ENCODE measurements around the gene ABCA1. TPM values are rescaled to one million over a fixed set of nuclear protein-coding genes. Genes with fewer than 3 reads are reported as not detected.
"Not testable (repeated sequence)": the region's sequence is repeated elsewhere in the genome, so short reads cannot be mapped to it uniquely, and the experiment has no call there.

Gene ABCA1
- total RNA-seq, 2 experiments from 2014 or later = 4.5 to 5.2 TPM

- no peaks in the 10 kb centered on the region for H3K9me3 Mint-ChIP-seq (ENCODE audit: low read depth)
- intact Hi-C loops (cut with DNase I, micrococcal nuclease) = no loop called here
- peaks cover 11% of the 10 kb centered on the region for H3K4me1 Mint-ChIP-seq
- H3K4me3 Mint-ChIP-seq = no peak overlapping the region
- ChIA-PET CTCF (no interaction called here), POLR2A (no interaction called here)
- no peak for ATAC-seq
- H3K36me3 Mint-ChIP-seq (ENCODE audit: low read depth) = no peaks in the 10 kb centered on the region
- H3K27me3 Mint-ChIP-seq = no peaks in the 10 kb centered on the region
- H3K27ac Mint-ChIP-seq = no peak overlapping the region
- DNase-seq = no peak
Measured at GRCh38 chr9:104905153-104905901, 22.6 kb downstream of the ABCA1 start.

DNA sequence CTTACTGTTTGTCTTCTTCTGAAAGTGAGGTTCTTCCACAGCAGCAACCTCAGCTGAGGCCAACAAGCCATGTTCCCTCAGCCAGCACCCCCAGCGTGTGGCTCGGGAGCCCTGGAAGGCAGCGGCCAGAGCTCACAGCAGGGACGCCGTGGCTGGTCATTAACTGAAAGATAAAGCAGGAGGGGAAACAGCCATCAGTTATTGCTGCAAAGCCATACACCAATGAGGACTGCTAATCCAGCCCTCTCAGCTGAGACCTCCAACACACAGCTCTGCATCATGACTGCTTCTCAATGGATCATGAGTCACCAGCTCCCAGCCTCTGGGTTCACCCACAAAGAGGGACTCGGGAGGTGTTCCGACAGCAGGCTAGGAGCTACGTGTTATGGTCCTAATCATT, 24.3 kb downstream of the ABCA1 start:
- ATAC-seq = no peak
- peaks cover 8% of the 10 kb centered on the region for H3K4me1 Mint-ChIP-seq
- H3K36me3 Mint-ChIP-seq (ENCODE audit: low read depth) = no peaks in the 10 kb centered on the region
- ChIA-PET POLR2A (no interaction called here), CTCF (interaction anchor here (1.7 kb wide), 1 partner anchor 40 kb away, joined by 6 read pairs; no protein-coding TSS in a partner anchor)
- H3K9me3 Mint-ChIP-seq (ENCODE audit: low read depth) = no peaks in the 10 kb centered on the region
- no peaks in the 10 kb centered on the region for H3K27me3 Mint-ChIP-seq
- no peak overlapping the region for H3K4me3 Mint-ChIP-seq
- no peak for DNase-seq
- H3K27ac Mint-ChIP-seq = no peak overlapping the region
- intact Hi-C loops (cut with DNase I, micrococcal nuclease) = no loop called here

DNA sequence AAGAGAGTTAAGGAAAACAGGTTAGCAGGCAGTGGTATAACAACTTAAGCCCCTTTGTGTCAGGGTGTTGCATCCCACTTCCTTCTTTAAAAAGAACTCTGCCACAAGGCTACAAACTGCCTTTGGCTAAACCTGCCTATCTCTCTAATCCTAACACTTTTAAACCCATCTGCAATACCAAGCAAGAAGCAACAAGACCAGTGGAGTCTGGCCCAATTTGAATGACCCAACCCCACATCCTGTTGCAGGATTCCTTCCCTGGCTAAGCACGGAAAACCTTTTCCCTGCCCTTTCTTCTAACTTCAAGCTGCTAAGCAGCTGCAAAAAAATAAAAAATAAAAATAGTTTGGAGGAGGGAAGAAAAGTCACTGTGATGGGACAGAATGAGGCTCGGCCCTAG, 27.1 kb downstream of the ABCA1 start:
- ATAC-seq (no peak), DNase-seq (no peak)
- H3K9me3 Mint-ChIP-seq (ENCODE audit: low read depth) = no peaks in the 10 kb centered on the region
- no peaks in the 10 kb centered on the region for H3K27me3 Mint-ChIP-seq
- ChIA-PET CTCF (interaction anchor here (0.8 kb wide), 1 partner anchor 16 kb away, joined by 3 read pairs; no protein-coding TSS in a partner anchor), POLR2A (no interaction called here)
- H3K4me3 Mint-ChIP-seq = no peak overlapping the region
- no peaks in the 10 kb centered on the region for H3K36me3 Mint-ChIP-seq (ENCODE audit: low read depth)
- H3K4me1 Mint-ChIP-seq = peaks cover 8% of the 10 kb centered on the region
- H3K27ac Mint-ChIP-seq = no peak overlapping the region
- intact Hi-C loops (cut with DNase I, micrococcal nuclease) = no loop called here

- H3K4me3 Mint-ChIP-seq = no peak overlapping the region
Measured at GRCh38 chr9:104900324-104900723, 27.6 kb downstream of the ABCA1 start.

DNA sequence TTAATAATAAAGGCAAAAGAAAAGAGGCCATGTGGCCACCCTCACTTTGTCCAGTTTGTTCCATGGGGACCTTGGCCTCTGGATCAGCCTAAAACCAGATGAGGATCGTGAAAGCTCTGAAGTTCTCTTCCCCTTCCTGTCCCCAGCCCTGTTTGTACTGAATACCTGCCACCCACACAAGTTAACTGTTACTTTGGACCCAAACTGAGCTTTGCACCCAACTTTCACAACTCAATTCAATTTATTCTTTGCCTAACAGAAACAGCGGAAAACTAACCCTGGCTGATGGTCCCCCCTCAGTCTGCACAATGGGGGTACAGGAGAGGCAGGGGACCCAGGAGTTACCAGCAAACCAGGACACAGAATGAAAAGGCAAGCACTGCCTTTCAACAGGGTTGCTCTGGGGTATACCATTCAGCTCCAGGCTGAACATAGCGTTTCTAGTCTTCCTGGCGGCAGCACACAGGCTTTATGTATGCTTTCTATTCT, 28.2 kb downstream of the ABCA1 start:
- Mint-ChIP-seq H3K9me3 (ENCODE audit: low read depth) (no peaks in the 10 kb centered on the region), H3K4me1 (peaks cover 8% of the 10 kb centered on the region), H3K4me3 (no peak overlapping the region), H3K27me3 (no peaks in the 10 kb centered on the region), H3K36me3 (ENCODE audit: low read depth) (no peaks in the 10 kb centered on the region), H3K27ac (no peak overlapping the region)
- ChIA-PET CTCF (interaction anchor here (0.8 to 1.0 kb wide), 2 partner anchors 8 to 36 kb away, joined by 3 to 5 read pairs; no protein-coding TSS in a partner anchor), POLR2A (interaction anchor here (0.6 kb wide), 1 partner anchor 103 kb away, joined by 3 read pairs; no protein-coding TSS in a partner anchor)
- intact Hi-C loops (cut with DNase I, micrococcal nuclease) = no loop called here
- ATAC-seq (no peak), DNase-seq (no peak)

More at GRCh38 chr9:104900324-104900723, 27.6 kb downstream of the ABCA1 start:
- intact Hi-C loops (cut with DNase I, micrococcal nuclease) = no loop called here
- Mint-ChIP-seq H3K27me3 (no peaks in the 10 kb centered on the region), H3K27ac (no peak overlapping the region), H3K36me3 (ENCODE audit: low read depth) (no peaks in the 10 kb centered on the region), H3K9me3 (ENCODE audit: low read depth) (no peaks in the 10 kb centered on the region), H3K4me1 (peaks cover 8% of the 10 kb centered on the region)
- ATAC-seq = no peak
- POLR2A ChIA-PET = no interaction called here
- CTCF ChIA-PET = interaction anchor here (0.8 kb wide), 1 partner anchor 37 kb away, joined by 5 read pairs; no protein-coding TSS in a partner anchor
- DNase-seq = no peak

DNA sequence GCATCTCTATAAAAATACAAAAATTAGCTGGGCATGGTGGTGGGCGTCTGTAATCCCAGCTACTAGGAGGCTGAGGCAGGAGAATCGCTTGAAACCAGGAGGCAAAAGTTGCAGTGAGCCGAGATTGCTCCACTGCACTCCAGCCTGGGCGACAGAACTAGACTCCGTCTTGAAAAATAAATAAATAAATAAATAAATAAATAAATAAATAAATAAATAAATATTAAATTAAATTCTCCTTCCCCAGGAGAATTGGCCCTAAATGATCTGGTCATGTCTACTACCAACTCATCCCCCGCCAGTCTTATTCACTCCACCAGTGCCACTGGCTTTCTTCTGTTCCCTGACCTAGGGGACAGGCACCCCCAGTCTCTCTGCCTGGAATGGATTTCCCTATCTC, 29.6 kb downstream of the ABCA1 start:
- H3K36me3 Mint-ChIP-seq (ENCODE audit: low read depth); intact Hi-C loops (cut with DNase I, micrococcal nuclease); ATAC-seq; H3K4me1 Mint-ChIP-seq; H3K4me3 Mint-ChIP-seq; H3K27me3 Mint-ChIP-seq; POLR2A ChIA-PET; DNase-seq; H3K9me3 Mint-ChIP-seq (ENCODE audit: low read depth); H3K27ac Mint-ChIP-seq: not testable (repeated sequence)
- CTCF ChIA-PET = interaction anchor here (0.9 kb wide), 1 partner anchor 13 kb away, joined by 3 read pairs; no protein-coding TSS in a partner anchor

GRCh38 chr9:104896131-104896530, 31.8 kb downstream of the ABCA1 start:
- H3K4me3 Mint-ChIP-seq = no peak overlapping the region
- no peaks in the 10 kb centered on the region for H3K9me3 Mint-ChIP-seq (ENCODE audit: low read depth)
- H3K27me3 Mint-ChIP-seq = no peaks in the 10 kb centered on the region
- no peak for ATAC-seq
- no peak overlapping the region for H3K27ac Mint-ChIP-seq
- intact Hi-C loops (cut with DNase I, micrococcal nuclease) = no loop called here
- ChIA-PET POLR2A (no interaction called here), CTCF (no interaction called here)
- no peak for DNase-seq
- no peaks in the 10 kb centered on the region for H3K36me3 Mint-ChIP-seq (ENCODE audit: low read depth)
- H3K4me1 Mint-ChIP-seq = peaks cover 8% of the 10 kb centered on the region

DNA sequence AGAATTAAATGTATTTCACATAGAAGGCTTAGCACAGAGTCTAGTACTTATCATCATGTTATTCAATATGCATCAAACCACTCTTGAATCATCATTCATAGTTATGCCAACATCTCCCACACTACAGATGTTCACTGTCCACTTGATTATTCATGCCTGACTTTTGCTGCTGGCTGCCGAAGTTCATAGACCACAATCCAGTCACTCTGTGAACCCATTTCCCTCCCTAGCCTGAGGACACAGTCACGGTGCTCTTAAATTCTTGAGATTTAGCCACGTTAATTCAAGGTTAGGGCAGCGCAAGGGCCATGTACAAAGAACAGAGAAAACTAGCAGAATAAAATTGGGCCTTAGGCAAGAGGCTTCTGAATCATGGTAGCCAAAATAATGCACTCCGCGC, 32.4 kb downstream of the ABCA1 start:
- Mint-ChIP-seq H3K9me3 (ENCODE audit: low read depth) (no peaks in the 10 kb centered on the region), H3K4me1 (peaks cover 8% of the 10 kb centered on the region), H3K27me3 (no peaks in the 10 kb centered on the region), H3K36me3 (ENCODE audit: low read depth) (no peaks in the 10 kb centered on the region), H3K4me3 (no peak overlapping the region), H3K27ac (no peak overlapping the region)
- ChIA-PET POLR2A (no interaction called here), CTCF (interaction anchor here (1.5 kb wide), 1 partner anchor 32 kb away, joined by 4 read pairs; no protein-coding TSS in a partner anchor)
- no peak for ATAC-seq
- intact Hi-C loops (cut with DNase I, micrococcal nuclease) = no loop called here
- DNase-seq = no peak

- H3K9me3 Mint-ChIP-seq (ENCODE audit: low read depth) = no peaks in the 10 kb centered on the region
- POLR2A ChIA-PET = no interaction called here
- peaks cover 7% of the 10 kb centered on the region for H3K36me3 Mint-ChIP-seq (ENCODE audit: low read depth)
- intact Hi-C loops (cut with DNase I, micrococcal nuclease) = no loop called here
- DNase-seq (no peak), ATAC-seq (no peak)
- H3K27ac Mint-ChIP-seq = no peak overlapping the region
- H3K4me3 Mint-ChIP-seq = no peak overlapping the region
- CTCF ChIA-PET = interaction anchor here (0.7 to 1.2 kb wide), 3 partner anchors 12 to 30 kb away, joined by 4 to 5 read pairs (median 5); no protein-coding TSS in a partner anchor
- no peaks in the 10 kb centered on the region for H3K27me3 Mint-ChIP-seq
- H3K4me1 Mint-ChIP-seq = no peaks in the 10 kb centered on the region
Measured at GRCh38 chr9:104892701-104893100, 35.3 kb downstream of the ABCA1 start.

DNA sequence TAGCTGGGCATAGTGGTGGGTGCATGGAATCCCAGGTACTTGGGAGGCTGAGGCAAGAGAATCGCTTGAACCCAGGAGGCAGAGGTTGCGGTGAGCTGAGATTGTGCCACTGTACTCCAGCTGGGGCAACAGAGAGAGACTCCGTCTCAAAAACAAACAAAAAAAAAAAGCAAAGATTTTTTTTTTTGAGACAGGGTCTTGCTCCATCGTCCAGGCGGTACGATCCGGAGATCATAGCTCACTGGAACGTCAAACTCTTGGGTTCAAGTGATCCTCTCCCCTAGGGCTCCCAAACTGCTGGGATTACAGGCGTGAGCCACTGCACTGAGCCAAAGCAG, 37.6 kb downstream of the ABCA1 start:
- POLR2A ChIA-PET = no interaction called here
- Mint-ChIP-seq H3K4me3 (no peak overlapping the region), H3K27me3 (no peaks in the 10 kb centered on the region), H3K4me1 (no peaks in the 10 kb centered on the region), H3K9me3 (ENCODE audit: low read depth) (no peaks in the 10 kb centered on the region), H3K27ac (no peak overlapping the region), H3K36me3 (ENCODE audit: low read depth) (peaks cover 9% of the 10 kb centered on the region)
- ATAC-seq (no peak), DNase-seq (no peak)
- intact Hi-C loops (cut with DNase I, micrococcal nuclease) = no loop called here
- CTCF ChIA-PET = no interaction called here

- no peaks in the 10 kb centered on the region for H3K27me3 Mint-ChIP-seq
- no peak for ATAC-seq
- no peak overlapping the region for H3K27ac Mint-ChIP-seq
Measured at GRCh38 chr9:104885818-104886709, 41.9 kb downstream of the ABCA1 start.

More at GRCh38 chr9:104885818-104886709, 41.9 kb downstream of the ABCA1 start:
- H3K36me3 Mint-ChIP-seq (ENCODE audit: low read depth) = peaks cover 15% of the 10 kb centered on the region
- H3K4me1 Mint-ChIP-seq = no peaks in the 10 kb centered on the region
- no peak overlapping the region for H3K4me3 Mint-ChIP-seq
- H3K9me3 Mint-ChIP-seq (ENCODE audit: low read depth) = no peaks in the 10 kb centered on the region
- CTCF ChIA-PET = interaction anchor here (0.5 to 1.2 kb wide), 4 partner anchors 13 to 254 kb away, joined by 3 to 4 read pairs (median 3); no protein-coding TSS in a partner anchor
- POLR2A ChIA-PET = no interaction called here
- intact Hi-C loops (cut with DNase I, micrococcal nuclease) = no loop called here
- no peak for DNase-seq
